Measurements from ENCODE around the gene PSMB3. TPM values are rescaled to one million over a fixed set of nuclear protein-coding genes. Genes with fewer than 3 reads are reported as not detected.

PSMB3 gene
- total and polyA plus RNA-seq, 11 donors, result 145 to 305 (median 199) TPM

DNA sequence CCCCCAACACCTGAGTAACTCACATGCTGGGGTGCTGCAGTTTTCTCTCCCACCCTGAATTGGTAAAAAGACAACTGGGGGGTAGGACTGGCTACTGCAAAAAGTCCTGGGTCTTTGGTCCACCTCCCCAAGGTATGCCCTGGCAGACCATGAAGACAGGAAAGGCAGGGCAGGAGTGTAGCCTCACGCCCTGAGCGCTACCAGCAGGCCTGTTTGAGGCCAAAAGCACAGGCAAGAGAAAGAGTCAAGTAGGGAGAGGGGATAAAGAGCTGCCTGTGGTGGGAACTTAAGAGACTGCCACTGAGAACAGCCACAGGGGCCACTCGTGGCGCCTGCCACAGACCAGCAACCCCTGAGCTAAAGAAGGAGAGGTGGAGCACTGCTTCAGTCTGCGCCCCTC, 13.8 kb downstream of the PSMB3 start:
- no peak for DNase-seq
- H3K36me3 ChIP-seq, result peaks cover 0 to 100% (median 98%) of the 10 kb centered on the region in 9 donors

GRCh38 chr17:38768417-38768816, 15.9 kb downstream of the PSMB3 start:
- TF ChIP-seq CTCF (IDR thresholded peaks at IDR 0.05) (no peak), POLR2A (IDR thresholded peaks at IDR 0.05) (no peak)
- Histone ChIP-seq H3K27ac (peak overlapping the region in 2 of 12 donors; percentile 6 to 35), H3K9me3 (no peaks in the 10 kb centered on the region), H3K36me3 (peaks cover 0 to 100% (median 98%) of the 10 kb centered on the region in 9 donors), H3K27me3 (no peaks in the 10 kb centered on the region), H3K4me1 (peaks cover 0 to 11% (median 0%) of the 10 kb centered on the region in 12 donors), H3K4me3 (no peak overlapping the region)
- 39 to 46% (median 44%) methylated on average over 5 to 6 of the region's 6 CpGs for WGBS, 4 donors
- peak in 2 of 4 donors; percentile 58 to 62 for ATAC-seq
- intact Hi-C loops (cut with DNase I), result no loop called here
- peak in 2 of 5 donors; percentile 57 to 61 for DNase-seq

More for the DNA sequence above, 13.8 kb downstream of the PSMB3 start:
- no peak for ATAC-seq
- Histone ChIP-seq H3K4me1 (peaks cover 0 to 11% (median 0%) of the 10 kb centered on the region in 12 donors), H3K4me3 (no peak overlapping the region), H3K9me3 (no peaks in the 10 kb centered on the region), H3K27ac (no peak overlapping the region), H3K27me3 (no peaks in the 10 kb centered on the region)
- TF ChIP-seq POLR2A (IDR thresholded peaks at IDR 0.05), result no peak
- no peak for TF ChIP-seq CTCF (IDR thresholded peaks at IDR 0.05)
- intact Hi-C loops (cut with DNase I), result no loop called here
- 91 to 96% (median 94%) methylated on average over 5 of the region's 5 CpGs for WGBS, 4 donors

DNA sequence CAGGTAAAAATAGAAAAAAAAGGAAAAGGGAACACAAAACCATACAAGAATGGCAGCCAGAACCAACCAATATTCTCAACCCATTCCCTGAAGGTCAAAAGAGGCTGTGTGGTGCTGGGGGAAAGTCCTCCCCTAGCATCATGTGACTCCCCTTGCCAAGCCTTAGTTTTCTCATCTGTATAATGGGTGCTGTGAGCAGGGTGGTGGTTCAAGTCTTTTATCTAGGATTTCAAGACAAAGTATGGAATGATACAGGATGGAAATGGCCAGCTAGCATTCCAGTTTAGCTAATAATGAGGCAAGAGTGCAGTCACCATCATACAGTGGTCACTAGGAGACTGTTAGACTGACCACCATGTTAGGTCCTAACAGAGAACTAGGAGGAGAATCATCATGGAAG, 20.7 kb downstream of the PSMB3 start:
- TF ChIP-seq POLR2A (IDR thresholded peaks at IDR 0.05), result no peak
- TF ChIP-seq CTCF (IDR thresholded peaks at IDR 0.05), result no peak
- Histone ChIP-seq H3K27ac (no peak overlapping the region), H3K36me3 (peaks cover 0 to 100% (median 99%) of the 10 kb centered on the region in 9 donors), H3K4me3 (no peak overlapping the region), H3K27me3 (no peaks in the 10 kb centered on the region), H3K9me3 (no peaks in the 10 kb centered on the region), H3K4me1 (peaks cover 0 to 8% (median 0%) of the 10 kb centered on the region in 12 donors)
- intact Hi-C loops (cut with DNase I), result no loop called here
- ATAC-seq, result no peak
- DNase-seq, result no peak

DNA sequence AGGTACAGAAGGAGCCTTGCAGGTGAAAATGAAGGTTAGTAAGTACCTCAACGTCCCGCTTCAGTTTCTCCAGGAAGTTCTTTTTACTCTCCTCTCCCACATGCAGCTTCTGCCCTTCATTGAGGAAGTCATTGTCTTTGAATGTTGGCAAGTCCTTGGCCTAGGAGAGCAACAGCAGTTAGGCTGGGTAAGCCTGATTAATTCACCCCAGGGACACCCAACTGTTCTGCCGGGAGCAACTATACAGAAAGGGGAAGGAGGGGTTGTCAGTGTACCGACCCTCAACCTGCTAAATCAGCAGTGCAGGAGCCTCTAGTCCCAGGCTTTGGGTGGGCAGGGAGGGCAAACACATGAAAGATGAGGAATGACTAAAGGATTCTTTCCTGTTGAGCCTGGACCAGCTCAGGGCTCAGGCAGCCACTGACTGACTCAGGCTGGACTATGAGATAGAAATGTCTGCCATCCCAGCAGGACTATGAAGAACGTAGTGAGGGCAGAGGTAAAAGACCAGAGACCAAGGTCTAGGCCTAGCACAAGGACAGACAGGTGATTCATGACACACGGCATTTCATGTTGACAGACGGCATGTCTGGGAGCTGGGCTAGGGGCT, 25.2 kb downstream of the PSMB3 start:
- WGBS, 4 donors, result 77 to 89% (median 83%) methylated on average over 7 of the region's 7 CpGs
- intact Hi-C loops (cut with DNase I), result no loop called here
- no peak for ATAC-seq

More for the DNA sequence above, 25.2 kb downstream of the PSMB3 start:
- Histone ChIP-seq H3K9me3 (no peaks in the 10 kb centered on the region), H3K4me1 (no peaks in the 10 kb centered on the region), H3K27me3 (no peaks in the 10 kb centered on the region), H3K36me3 (peaks cover 3 to 100% (median 100%) of the 10 kb centered on the region in 9 donors), H3K27ac (no peak overlapping the region), H3K4me3 (no peak overlapping the region)
- no peak for DNase-seq
- TF ChIP-seq POLR2A (IDR thresholded peaks at IDR 0.05) (no peak), CTCF (IDR thresholded peaks at IDR 0.05) (no peak)
